ENCODE measurements around the gene GGTLC1. TPM values are rescaled to one million over a fixed set of nuclear protein-coding genes. Genes with fewer than 3 reads are reported as not detected.

Gene GGTLC1
- total RNA-seq, 1 experiment from 2014 or later = not detected

- H2BK15ac ChIP-seq (ENCODE audit: low read depth, low read length) = no peak overlapping the region
- H3K79me1 ChIP-seq (ENCODE audit: insufficient read depth, low read depth, low read length, poor library complexity, severe bottlenecking) = no peaks in the 10 kb centered on the region
- H3K36me3 Mint-ChIP-seq (ENCODE audit: insufficient read depth in 1 of 3, low read depth in 3 of 3) = no peaks in the 10 kb centered on the region
- no peak overlapping the region for H3K4me3 Mint-ChIP-seq
- H4K8ac ChIP-seq (replicated peaks; ENCODE audit: insufficient read length, low read depth, low read length) = no peak overlapping the region
- H3K27ac ChIP-seq (ENCODE audit: insufficient read length, low read depth, low read length) = no peak overlapping the region
- no peaks in the 10 kb centered on the region; the same call in 1 of the 2 replicates for H3K27me3 Mint-ChIP-seq (ENCODE audit: low read depth)
- H3T11ph ChIP-seq (ENCODE audit: low read length) = no peak overlapping the region
- DNase-seq = no peak
- H3K23me2 ChIP-seq (ENCODE audit: insufficient read length, low read depth, low read length, poor library complexity, severe bottlenecking) = no peaks in the 10 kb centered on the region
- no peak overlapping the region for H2BK5ac ChIP-seq (ENCODE audit: insufficient read length, low read length)
- no peak overlapping the region for H3K14ac ChIP-seq (ENCODE audit: insufficient read depth, low read length)
- no CpG with 5 or more reads among the region's 9 CpGs for WGBS (ENCODE audit: extremely low coverage, insufficient read length, low lambda C conversion rate)
- no peak overlapping the region for H2BK12ac ChIP-seq (ENCODE audit: insufficient read length, low read depth, low read length)
- H4K5ac ChIP-seq (ENCODE audit: insufficient read length, low read depth, low read length) = no peak overlapping the region
- no peak overlapping the region for H3K4ac ChIP-seq (ENCODE audit: low read depth, low read length)
- peaks cover 13 to 20% of the 10 kb centered on the region in 2 experiments for H3K4me1 Mint-ChIP-seq
- no peak overlapping the region for H2BK120ac ChIP-seq (ENCODE audit: low read depth, low read length, poor library complexity, severe bottlenecking)
- H2AFZ ChIP-seq (ENCODE audit: low read length) = no peak overlapping the region
- no peaks in the 10 kb centered on the region for H3K9me3 Mint-ChIP-seq
- no peak overlapping the region for H3K9ac ChIP-seq (ENCODE audit: extremely low read depth, insufficient read length, low read length)
- no peak overlapping the region for H3K23ac ChIP-seq (ENCODE audit: insufficient read length, low read depth, low read length)
- no peaks in the 10 kb centered on the region for H3K9me3 ChIP-seq (ENCODE audit: control insufficient read depth, low read depth, low read length)
- peaks cover 2% of the 10 kb centered on the region for H4K20me1 ChIP-seq (ENCODE audit: control insufficient read depth, insufficient read depth, insufficient read length)
- no peaks in the 10 kb centered on the region for H3K79me2 ChIP-seq (ENCODE audit: insufficient read depth, low read length)
- H4K91ac ChIP-seq (ENCODE audit: insufficient read length, low read depth, low read length) = no peak overlapping the region
- H3K56ac ChIP-seq (ENCODE audit: insufficient read length, low read depth, low read length) = no peak overlapping the region
- H3K27me3 ChIP-seq (ENCODE audit: insufficient read depth, low read length) = no peaks in the 10 kb centered on the region
- TF ChIP-seq, protein P1, sequence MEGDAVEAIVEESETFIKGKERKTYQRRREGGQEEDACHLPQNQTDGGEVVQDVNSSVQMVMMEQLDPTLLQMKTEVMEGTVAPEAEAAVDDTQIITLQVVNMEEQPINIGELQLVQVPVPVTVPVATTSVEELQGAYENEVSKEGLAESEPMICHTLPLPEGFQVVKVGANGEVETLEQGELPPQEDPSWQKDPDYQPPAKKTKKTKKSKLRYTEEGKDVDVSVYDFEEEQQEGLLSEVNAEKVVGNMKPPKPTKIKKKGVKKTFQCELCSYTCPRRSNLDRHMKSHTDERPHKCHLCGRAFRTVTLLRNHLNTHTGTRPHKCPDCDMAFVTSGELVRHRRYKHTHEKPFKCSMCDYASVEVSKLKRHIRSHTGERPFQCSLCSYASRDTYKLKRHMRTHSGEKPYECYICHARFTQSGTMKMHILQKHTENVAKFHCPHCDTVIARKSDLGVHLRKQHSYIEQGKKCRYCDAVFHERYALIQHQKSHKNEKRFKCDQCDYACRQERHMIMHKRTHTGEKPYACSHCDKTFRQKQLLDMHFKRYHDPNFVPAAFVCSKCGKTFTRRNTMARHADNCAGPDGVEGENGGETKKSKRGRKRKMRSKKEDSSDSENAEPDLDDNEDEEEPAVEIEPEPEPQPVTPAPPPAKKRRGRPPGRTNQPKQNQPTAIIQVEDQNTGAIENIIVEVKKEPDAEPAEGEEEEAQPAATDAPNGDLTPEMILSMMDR (conservative IDR thresholded peaks at IDR 0.05) = no peak
- no peak overlapping the region for H3K27ac Mint-ChIP-seq
- H3K4me2 ChIP-seq (ENCODE audit: insufficient read depth, insufficient read length, low read length) = no peak overlapping the region
- H2AK5ac ChIP-seq (ENCODE audit: insufficient read length, low read length) = no peak overlapping the region
- H2BK20ac ChIP-seq (ENCODE audit: low read depth, low read length, poor library complexity, severe bottlenecking) = no peak overlapping the region
- H3K4me1 ChIP-seq (ENCODE audit: insufficient read depth, low read length) = peaks cover 2% of the 10 kb centered on the region; the same call in 1 of the 2 replicates
- H3K18ac ChIP-seq (ENCODE audit: insufficient read length, low read depth, low read length) = no peak overlapping the region
Measured at GRCh38 chr20:23974966-23975365, 13.6 kb downstream of the GGTLC1 start.
